HFFc6 (cell line): ENCODE results near the gene ENTPD6. TPM values are rescaled to one million over a fixed set of nuclear protein-coding genes. Genes with fewer than 3 reads are reported as not detected.

ENCODE experiments used
- DNase-seq: peaks from one replicate; pipeline ENCODE4 v3.0.0-alpha.2; 2018
- H3K27ac Mint-ChIP-seq: 2 replicates; pipeline ENCODE4 v1.8.0; 2020; ENCODE audit warnings: mild to moderate bottlenecking, mixed read lengths
- H3K27me3 Mint-ChIP-seq: 2 replicates; pipeline ENCODE4 v1.8.0; 2021; ENCODE audit warnings: mild to moderate bottlenecking, moderate library complexity, mixed read lengths; ENCODE audit not compliant: insufficient read depth
- H3K36me3 Mint-ChIP-seq: 2 replicates; pipeline ENCODE4 v1.8.0; 2021; ENCODE audit warnings: low read depth, mixed read lengths
- H3K4me1 Mint-ChIP-seq: 2 replicates; pipeline ENCODE4 v1.8.0; 2020; ENCODE audit warnings: low read depth, mixed read lengths
- H3K4me3 Mint-ChIP-seq: 2 replicates; pipeline ENCODE4 v1.8.0; 2020; ENCODE audit warnings: mild to moderate bottlenecking, moderate library complexity, mixed read lengths
- H3K9me3 Mint-ChIP-seq: 2 replicates; pipeline ENCODE4 v1.8.0; 2020; ENCODE audit warnings: mild to moderate bottlenecking, mixed read lengths
- long read RNA-seq: library from polyadenylated mRNA; unstranded; transcript quantifications from one replicate; pipeline ENCODE4 v2.0.0, GENCODE V29; 2019
- total RNA-seq, 6 experiments: library from RNA; stranded (reverse); fragmentation: NEBNext Ultra II Directional; extraction: Animal tissue kit (Norgen Biotek cat#: 25700); gene quantifications; 2 replicates in 1 of 6; 3 replicates in 5 of 6; pipeline ENCODE4 v1.2.3, GENCODE V29; 2021
- TF ChIP-seq, protein P1 (sequence below): fragments of 200-600 bp; sonication (generic); IDR thresholded peaks from 2 replicates; pipeline ENCODE4 v1.5.0; 2021; ENCODE audit warnings: antibody characterized with exemption, mild to moderate bottlenecking

The ENTPD6 gene
- total RNA-seq = 10 to 100 TPM; 46.2 to 53.2 (median 51.6) TPM
- long read RNA-seq, transcript ENTPD6-201 (14 exons, 2,708 nt) = minor isoform, 6 of 54 reads
- long read RNA-seq, transcript ENTPD6-202 (15 exons, 2,766 nt) = minor isoform, 6 of 54 reads
- long read RNA-seq, transcript ENTPD6-203 (15 exons, 2,750 nt) = major isoform, 7 of 54 reads
- long read RNA-seq, partial matches to known transcripts = 8 of 54 reads
- long read RNA-seq, other reads (novel, unspliced or antisense) = 27 of 54 reads

DNA sequence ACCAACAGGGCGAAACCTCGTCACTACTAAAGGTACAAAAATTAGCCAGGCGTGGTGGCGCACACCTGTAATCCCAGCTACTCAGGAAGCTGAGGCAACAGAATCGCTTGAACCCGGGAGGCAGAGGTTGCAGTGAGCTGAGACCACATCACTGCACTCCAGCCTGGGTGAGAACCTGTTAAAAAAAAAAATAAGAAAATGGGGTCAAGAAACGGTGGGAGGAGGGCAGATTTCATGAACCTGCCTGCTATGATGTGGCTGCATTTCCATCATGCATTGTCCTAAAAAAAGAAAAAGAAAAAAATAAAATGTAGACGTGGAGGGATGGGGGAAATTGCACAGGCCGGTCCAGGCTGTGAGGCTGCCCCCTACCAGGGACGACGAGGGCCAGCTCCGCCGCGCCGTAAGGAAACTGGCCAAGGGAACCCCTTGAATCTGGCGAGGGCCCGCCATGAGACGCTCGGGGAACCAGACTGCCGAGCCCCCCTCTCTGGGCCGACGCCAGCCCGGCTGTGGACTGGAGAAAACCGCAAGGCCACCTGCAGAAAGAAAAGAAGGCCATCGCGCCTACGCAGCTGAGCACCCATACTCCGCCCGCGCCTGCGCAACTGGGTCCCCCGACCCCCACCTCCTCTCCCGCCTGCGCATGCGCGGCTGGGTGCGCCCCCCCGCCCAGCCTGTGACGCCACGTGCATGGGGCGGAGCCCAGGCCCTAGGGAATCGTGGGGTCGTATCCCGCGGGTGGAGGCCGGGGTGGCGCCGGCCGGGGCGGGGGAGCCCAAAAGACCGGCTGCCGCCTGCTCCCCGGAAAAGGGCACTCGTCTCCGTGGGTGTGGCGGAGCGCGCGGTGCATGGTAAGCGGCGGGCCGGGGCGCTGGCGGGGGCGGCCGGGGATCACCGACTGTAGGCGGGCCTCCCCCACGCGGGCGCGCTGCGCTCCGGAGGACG is at the start of gene ENTPD6:
TSS of gene ENTPD6 (plus strand) at position 699 of the 948 bp plus-strand sequence. CDS start 10,825 bp downstream, outside the sequence.
- Mint-ChIP-seq H3K4me3 (peak within 1 kb of the TSS; percentile 97), H3K27ac (peak within 1 kb of the TSS; percentile 84), H3K9me3 (no peaks in the 10 kb centered on the region), H3K36me3 (no peaks in the 10 kb centered on the region; the same call in 1 of the 2 replicates), H3K4me1 (peaks cover 39% of the 10 kb centered on the region), H3K27me3 (peaks cover 22% of the 10 kb centered on the region)
- TF ChIP-seq, protein P1, sequence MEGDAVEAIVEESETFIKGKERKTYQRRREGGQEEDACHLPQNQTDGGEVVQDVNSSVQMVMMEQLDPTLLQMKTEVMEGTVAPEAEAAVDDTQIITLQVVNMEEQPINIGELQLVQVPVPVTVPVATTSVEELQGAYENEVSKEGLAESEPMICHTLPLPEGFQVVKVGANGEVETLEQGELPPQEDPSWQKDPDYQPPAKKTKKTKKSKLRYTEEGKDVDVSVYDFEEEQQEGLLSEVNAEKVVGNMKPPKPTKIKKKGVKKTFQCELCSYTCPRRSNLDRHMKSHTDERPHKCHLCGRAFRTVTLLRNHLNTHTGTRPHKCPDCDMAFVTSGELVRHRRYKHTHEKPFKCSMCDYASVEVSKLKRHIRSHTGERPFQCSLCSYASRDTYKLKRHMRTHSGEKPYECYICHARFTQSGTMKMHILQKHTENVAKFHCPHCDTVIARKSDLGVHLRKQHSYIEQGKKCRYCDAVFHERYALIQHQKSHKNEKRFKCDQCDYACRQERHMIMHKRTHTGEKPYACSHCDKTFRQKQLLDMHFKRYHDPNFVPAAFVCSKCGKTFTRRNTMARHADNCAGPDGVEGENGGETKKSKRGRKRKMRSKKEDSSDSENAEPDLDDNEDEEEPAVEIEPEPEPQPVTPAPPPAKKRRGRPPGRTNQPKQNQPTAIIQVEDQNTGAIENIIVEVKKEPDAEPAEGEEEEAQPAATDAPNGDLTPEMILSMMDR = peak; percentile 18; the same call in 1 of the 2 replicates
- peak; percentile 67 for DNase-seq

- peaks cover 5% of the 10 kb centered on the region; the same call in 1 of the 2 replicates for H3K4me1 Mint-ChIP-seq
These were observed 48.5 kb upstream of the ENTPD6 start for GRCh38 chr20:25146976-25147375.

GRCh38 chr20:25147716-25148115 is 47.8 kb upstream of the ENTPD6 start:
- H3K36me3 Mint-ChIP-seq = no peaks in the 10 kb centered on the region
- TF ChIP-seq, protein P1 = no peak
- no peaks in the 10 kb centered on the region for H3K9me3 Mint-ChIP-seq
- H3K4me3 Mint-ChIP-seq = no peak overlapping the region
- no peak for DNase-seq
- H3K27ac Mint-ChIP-seq = no peak overlapping the region
- peaks cover 5% of the 10 kb centered on the region; the same call in 1 of the 2 replicates for H3K4me1 Mint-ChIP-seq
- peaks cover 16% of the 10 kb centered on the region for H3K27me3 Mint-ChIP-seq

More at GRCh38 chr20:25146976-25147375, 48.5 kb upstream of the ENTPD6 start:
- Mint-ChIP-seq H3K27me3 (peaks cover 18% of the 10 kb centered on the region), H3K9me3 (no peaks in the 10 kb centered on the region), H3K36me3 (no peaks in the 10 kb centered on the region), H3K4me3 (no peak overlapping the region), H3K27ac (no peak overlapping the region)
- TF ChIP-seq, protein P1 = no peak
- DNase-seq = no peak

DNA sequence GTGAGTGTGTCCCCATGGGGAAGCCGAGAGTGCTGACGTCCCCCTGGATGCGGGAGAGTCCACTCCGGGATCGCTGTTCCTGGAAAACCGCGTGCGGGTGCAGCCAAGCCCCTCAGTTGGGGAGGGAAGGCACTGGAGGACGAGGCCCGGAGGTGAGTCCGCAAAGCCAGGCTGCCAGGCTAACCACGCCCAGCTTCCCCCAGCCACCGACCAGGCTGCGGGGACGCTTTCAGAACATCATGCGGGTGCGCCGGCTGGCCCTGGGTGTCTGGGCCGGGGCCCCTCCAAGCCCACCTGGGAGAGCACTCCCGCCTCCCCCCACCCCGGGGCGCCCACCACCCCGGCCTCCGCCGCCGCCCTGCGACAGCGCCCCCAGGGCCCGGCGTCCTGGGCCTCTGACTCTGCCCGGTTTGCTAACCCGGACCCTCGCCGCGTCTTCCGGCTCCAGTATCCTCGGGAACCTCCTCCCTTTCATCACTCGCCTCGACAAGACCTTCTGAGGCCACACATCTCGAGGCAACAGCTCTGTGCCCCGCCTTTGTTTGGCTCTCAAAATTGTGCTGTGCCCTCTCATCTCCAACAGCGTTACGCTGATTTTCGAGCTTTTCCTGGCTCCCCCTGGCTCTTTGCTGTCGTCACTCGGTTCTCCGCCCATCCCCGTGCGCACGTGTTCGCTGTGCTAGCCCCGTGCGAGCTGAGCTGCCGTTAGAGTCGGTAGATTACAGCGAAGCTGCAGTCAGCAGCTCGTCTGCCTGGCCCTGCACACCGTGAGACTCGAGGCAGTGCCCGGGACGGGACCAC is 47.1 kb upstream of the ENTPD6 start:
- H3K27ac Mint-ChIP-seq = no peak overlapping the region
- DNase-seq = no peak
- H3K4me3 Mint-ChIP-seq = peak overlapping the region; percentile 67; the same call in 1 of the 2 replicates
- H3K9me3 Mint-ChIP-seq = no peaks in the 10 kb centered on the region
- no peaks in the 10 kb centered on the region for H3K36me3 Mint-ChIP-seq
- TF ChIP-seq, protein P1 = no peak
- H3K27me3 Mint-ChIP-seq = peaks cover 19% of the 10 kb centered on the region
- H3K4me1 Mint-ChIP-seq = peaks cover 5% of the 10 kb centered on the region; the same call in 1 of the 2 replicates
